IPS-20b (cell line): Measurements from ENCODE around the gene TNFSF13B.

ENCODE experiments used
- H3K27ac ChIP-seq: one replicate; pipeline ENCODE4 v1.5.1; 2013; ENCODE audit warnings: low read length
- H3K27me3 ChIP-seq: 2 replicates; pipeline ENCODE4 v1.6.1; 2013; ENCODE audit warnings: mild to moderate bottlenecking, low read length, inconsistent platforms; ENCODE audit not compliant: insufficient read depth
- H3K36me3 ChIP-seq: 2 replicates; pipeline ENCODE4 v1.6.1; 2013; ENCODE audit warnings: low read depth, mild to moderate bottlenecking, inconsistent platforms, low read length, moderate library complexity; ENCODE audit not compliant: insufficient read depth
- H3K4me1 ChIP-seq: 2 replicates; pipeline ENCODE4 v1.6.1; 2013; ENCODE audit warnings: mild to moderate bottlenecking, control low read depth, inconsistent platforms, low read length, moderate library complexity; ENCODE audit not compliant: insufficient read depth
- H3K4me3 ChIP-seq: 2 replicates; pipeline ENCODE4 v1.5.1; 2013; ENCODE audit warnings: mild to moderate bottlenecking, low read length, inconsistent platforms
- H3K9ac ChIP-seq: 2 replicates; pipeline ENCODE4 v1.6.1; 2013; ENCODE audit warnings: low read depth, mild to moderate bottlenecking, inconsistent platforms, low read length, moderate library complexity
- H3K9me3 ChIP-seq: 2 replicates; pipeline ENCODE4 v1.6.1; 2013; ENCODE audit warnings: mild to moderate bottlenecking, low read depth, low read length, inconsistent platforms; ENCODE audit not compliant: insufficient read depth

Gene TNFSF13B

GRCh38 chr13:108322206-108322824 is 52.8 kb downstream of the TNFSF13B start:
- Histone ChIP-seq H3K4me3 (no peak overlapping the region), H3K27me3 (no peaks in the 10 kb centered on the region), H3K27ac (no peak overlapping the region), H3K4me1 (peaks cover 1% of the 10 kb centered on the region; the same call in 1 of the 2 replicates), H3K9ac (no peak overlapping the region), H3K9me3 (no peaks in the 10 kb centered on the region), H3K36me3 (no peaks in the 10 kb centered on the region)

- H3K27me3 ChIP-seq: no peaks in the 10 kb centered on the region
- H3K27ac ChIP-seq: no peak overlapping the region
- H3K4me1 ChIP-seq: peaks cover 3% of the 10 kb centered on the region; the same call in 1 of the 2 replicates
Observed at GRCh38 chr13:108323031-108323430, 53.5 kb downstream of the TNFSF13B start.

GRCh38 chr13:108325863-108326262 is 56.3 kb downstream of the TNFSF13B start:
- Histone ChIP-seq H3K4me1 (peaks cover 3% of the 10 kb centered on the region; the same call in 1 of the 2 replicates), H3K27me3 (no peaks in the 10 kb centered on the region), H3K4me3 (no peak overlapping the region), H3K9me3 (no peaks in the 10 kb centered on the region), H3K36me3 (no peaks in the 10 kb centered on the region), H3K27ac (no peak overlapping the region), H3K9ac (no peak overlapping the region)

More at GRCh38 chr13:108323031-108323430, 53.5 kb downstream of the TNFSF13B start:
- no peaks in the 10 kb centered on the region for H3K36me3 ChIP-seq
- H3K9me3 ChIP-seq: no peaks in the 10 kb centered on the region
- no peak overlapping the region for H3K9ac ChIP-seq
- no peak overlapping the region for H3K4me3 ChIP-seq

GRCh38 chr13:108326309-108326708 is 56.8 kb downstream of the TNFSF13B start:
- H3K4me3 ChIP-seq: peak overlapping the region; percentile 19; the same call in 1 of the 2 replicates
- H3K9me3 ChIP-seq: no peaks in the 10 kb centered on the region
- no peaks in the 10 kb centered on the region for H3K27me3 ChIP-seq
- H3K4me1 ChIP-seq: peaks cover 3% of the 10 kb centered on the region; the same call in 1 of the 2 replicates
- H3K36me3 ChIP-seq: no peaks in the 10 kb centered on the region
- no peak overlapping the region for H3K27ac ChIP-seq
- no peak overlapping the region for H3K9ac ChIP-seq

GRCh38 chr13:108328848-108329247 is 59.3 kb downstream of the TNFSF13B start:
- no peak overlapping the region for H3K27ac ChIP-seq
- no peaks in the 10 kb centered on the region for H3K9me3 ChIP-seq
- H3K27me3 ChIP-seq: no peaks in the 10 kb centered on the region
- no peaks in the 10 kb centered on the region for H3K36me3 ChIP-seq
- no peak overlapping the region for H3K9ac ChIP-seq
- H3K4me3 ChIP-seq: no peak overlapping the region
- H3K4me1 ChIP-seq: peaks cover 3% of the 10 kb centered on the region; the same call in 1 of the 2 replicates

- Histone ChIP-seq H3K36me3 (no peaks in the 10 kb centered on the region), H3K4me1 (no peaks in the 10 kb centered on the region; the same call in 1 of the 2 replicates), H3K9me3 (no peaks in the 10 kb centered on the region), H3K27me3 (no peaks in the 10 kb centered on the region), H3K27ac (no peak overlapping the region), H3K9ac (no peak overlapping the region), H3K4me3 (no peak overlapping the region)
Observed at GRCh38 chr13:108332791-108333190, 63.3 kb downstream of the TNFSF13B start.

- no peak overlapping the region for H3K9ac ChIP-seq
Observed at GRCh38 chr13:108342369-108343289, 73.1 kb downstream of the TNFSF13B start.

GRCh38 chr13:108345016-108345415 is 75.5 kb downstream of the TNFSF13B start:
- H3K9ac ChIP-seq: no peak overlapping the region
- no peaks in the 10 kb centered on the region for H3K27me3 ChIP-seq
- H3K9me3 ChIP-seq: no peaks in the 10 kb centered on the region
- no peaks in the 10 kb centered on the region for H3K36me3 ChIP-seq
- H3K4me1 ChIP-seq: no peaks in the 10 kb centered on the region
- no peak overlapping the region for H3K4me3 ChIP-seq
- no peak overlapping the region for H3K27ac ChIP-seq

More at GRCh38 chr13:108342369-108343289, 73.1 kb downstream of the TNFSF13B start:
- H3K9me3 ChIP-seq: no peaks in the 10 kb centered on the region
- H3K4me1 ChIP-seq: no peaks in the 10 kb centered on the region
- H3K4me3 ChIP-seq: no peak overlapping the region
- no peaks in the 10 kb centered on the region for H3K36me3 ChIP-seq
- no peaks in the 10 kb centered on the region for H3K27me3 ChIP-seq
- H3K27ac ChIP-seq: no peak overlapping the region

GRCh38 chr13:108346376-108346775 is 76.9 kb downstream of the TNFSF13B start:
- Histone ChIP-seq H3K27ac (no peak overlapping the region), H3K9ac (no peak overlapping the region), H3K9me3 (no peaks in the 10 kb centered on the region), H3K4me3 (no peak overlapping the region), H3K4me1 (no peaks in the 10 kb centered on the region), H3K27me3 (no peaks in the 10 kb centered on the region), H3K36me3 (no peaks in the 10 kb centered on the region)

- H3K9me3 ChIP-seq: no peaks in the 10 kb centered on the region
- H3K4me1 ChIP-seq: no peaks in the 10 kb centered on the region
- H3K4me3 ChIP-seq: no peak overlapping the region
- no peak overlapping the region for H3K9ac ChIP-seq
- no peaks in the 10 kb centered on the region for H3K36me3 ChIP-seq
- no peaks in the 10 kb centered on the region for H3K27me3 ChIP-seq
- H3K27ac ChIP-seq: no peak overlapping the region
Observed at GRCh38 chr13:108349269-108349668, 79.8 kb downstream of the TNFSF13B start.

GRCh38 chr13:108350579-108350978 is 81.1 kb downstream of the TNFSF13B start:
- no peaks in the 10 kb centered on the region for H3K27me3 ChIP-seq
- no peaks in the 10 kb centered on the region for H3K9me3 ChIP-seq
- H3K36me3 ChIP-seq: no peaks in the 10 kb centered on the region
- H3K27ac ChIP-seq: no peak overlapping the region
- H3K4me3 ChIP-seq: no peak overlapping the region
- no peak overlapping the region for H3K9ac ChIP-seq
- no peaks in the 10 kb centered on the region for H3K4me1 ChIP-seq

- H3K4me1 ChIP-seq: no peaks in the 10 kb centered on the region
- no peaks in the 10 kb centered on the region for H3K36me3 ChIP-seq
- no peaks in the 10 kb centered on the region for H3K27me3 ChIP-seq
- no peak overlapping the region for H3K27ac ChIP-seq
- H3K9me3 ChIP-seq: no peaks in the 10 kb centered on the region
- no peak overlapping the region for H3K9ac ChIP-seq
- H3K4me3 ChIP-seq: no peak overlapping the region
Observed at GRCh38 chr13:108352599-108352998, 83.1 kb downstream of the TNFSF13B start.
